Smooth muscle cell (in vitro differentiated cells): ENCODE measurements around the gene KCTD12. TPM values are rescaled to one million over a fixed set of nuclear protein-coding genes. Genes with fewer than 3 reads are reported as not detected.

Experiments used
- DNase-seq: peaks from one replicate; lab custom pipeline; 2025; ENCODE audit not compliant: unreplicated experiment; lab: John Stamatoyannopoulos, UW
- H2AFZ ChIP-seq: fragments of 200-600 bp; sonication (generic); 2 replicates; pipeline ENCODE4 v1.6.0; 2016; ENCODE audit warnings: antibody characterized with exemption, low read depth, mild to moderate bottlenecking
- H3F3A ChIP-seq: fragments of 200-600 bp; sonication (generic); 2 replicates; pipeline ENCODE4 v1.6.0; 2017; ENCODE audit warnings: antibody characterized with exemption, low read depth
- H3K27ac ChIP-seq: fragments of 200-600 bp; sonication (generic); 2 replicates; pipeline ENCODE4 v1.5.1; 2016; ENCODE audit warnings: low read depth, mild to moderate bottlenecking
- H3K27me3 ChIP-seq: fragments of 200-600 bp; sonication (generic); 2 replicates; pipeline ENCODE4 v1.6.1; 2016; ENCODE audit warnings: low read depth, mild to moderate bottlenecking
- H3K36me3 ChIP-seq: fragments of 200-600 bp; sonication (generic); 2 replicates; pipeline ENCODE4 v1.5.1; 2016; ENCODE audit warnings: low read depth
- H3K4me1 ChIP-seq: fragments of 200-600 bp; sonication (generic); 2 replicates; pipeline ENCODE4 v1.5.1; 2016; ENCODE audit warnings: low read depth
- H3K4me2 ChIP-seq: fragments of 200-600 bp; sonication (generic); 2 replicates; pipeline ENCODE4 v1.6.0; 2016; ENCODE audit warnings: mild to moderate bottlenecking
- H3K4me3 ChIP-seq: fragments of 200-600 bp; sonication (generic); 2 replicates; pipeline ENCODE4 v1.5.1; 2016; ENCODE audit warnings: mild to moderate bottlenecking
- H3K79me2 ChIP-seq: fragments of 200-600 bp; sonication (generic); 2 replicates; pipeline ENCODE4 v1.6.0; 2016; ENCODE audit warnings: low read depth, mild to moderate bottlenecking
- H3K9ac ChIP-seq: fragments of 200-600 bp; sonication (generic); 2 replicates; pipeline ENCODE4 v1.6.0; 2016; ENCODE audit warnings: low read depth
- H3K9me3 ChIP-seq: fragments of 200-600 bp; sonication (generic); replicated peaks from 2 replicates; pipeline ENCODE4 v1.5.1; 2016; ENCODE audit warnings: low read depth
- H4K20me1 ChIP-seq: fragments of 200-600 bp; sonication (generic); 2 replicates; pipeline ENCODE4 v1.6.0; 2016; ENCODE audit warnings: low read depth
- CTCF ChIP-seq: fragments of 200-600 bp; sonication (generic); IDR thresholded peaks from 2 replicates; pipeline ENCODE4 v1.5.1; 2017; ENCODE audit warnings: borderline replicate concordance, mild to moderate bottlenecking, antibody characterized with exemption; ENCODE audit not compliant: insufficient read depth, poor library complexity, severe bottlenecking
- WGBS: methylation state at CpG from one replicate; pipeline ENCODE4 v1.1.7; 2016; ENCODE audit warnings: low lambda C conversion rate; 5-methylcytosine and 5-hydroxymethylcytosine counted together
- polyA plus RNA-seq: library from polyadenylated mRNA; unstranded; fragments of >200 nt; fragmentation: Nextera tagmentation; extraction: Ambion mirVana; gene quantifications from 2 replicates; pipeline ENCODE4 v1.2.1, GENCODE V29; 2016
- total RNA-seq: library from RNA; depleted of rRNA; stranded (reverse); fragments of >200 nt; gene quantifications from 2 replicates; pipeline ENCODE4 v1.2.3, GENCODE V29; 2014

The KCTD12 gene
- total and polyA plus RNA-seq, 2 experiments from 2014 or later = 48.5 to 311 TPM

GRCh38 chr13:76929851-76930374 is 43.7 kb upstream of the KCTD12 start:
- WGBS = 90% methylated on average over 2 of the region's 2 CpGs
- Histone ChIP-seq H3K27me3 (no peaks in the 10 kb centered on the region), H3K9me3 (no peaks in the 10 kb centered on the region), H3K4me2 (no peak overlapping the region), H3K9ac (no peak overlapping the region), H4K20me1 (no peaks in the 10 kb centered on the region), H3K27ac (no peak overlapping the region), H3F3A (no peaks in the 10 kb centered on the region), H3K4me3 (no peak overlapping the region), H2AFZ (no peak overlapping the region), H3K4me1 (no peaks in the 10 kb centered on the region), H3K36me3 (no peaks in the 10 kb centered on the region), H3K79me2 (no peaks in the 10 kb centered on the region)
- no peak for TF ChIP-seq CTCF
- DNase-seq = no peak

GRCh38 chr13:76929320-76929719 is 43.1 kb upstream of the KCTD12 start:
- Histone ChIP-seq H3K4me3 (no peak overlapping the region), H3K36me3 (no peaks in the 10 kb centered on the region), H3K4me1 (no peaks in the 10 kb centered on the region), H3K4me2 (no peak overlapping the region), H2AFZ (no peak overlapping the region), H3K79me2 (no peaks in the 10 kb centered on the region), H3K27ac (peak overlapping the region; percentile 1), H3K27me3 (no peaks in the 10 kb centered on the region), H3K9me3 (no peaks in the 10 kb centered on the region), H3F3A (no peaks in the 10 kb centered on the region), H3K9ac (no peak overlapping the region), H4K20me1 (no peaks in the 10 kb centered on the region)
- no peak for DNase-seq
- 83% methylated on average over 8 of the region's 8 CpGs for WGBS
- TF ChIP-seq CTCF = no peak

GRCh38 chr13:76928456-76928855 is 42.3 kb upstream of the KCTD12 start:
- H3K27me3 ChIP-seq = no peaks in the 10 kb centered on the region
- no peaks in the 10 kb centered on the region for H3K9me3 ChIP-seq
- no peaks in the 10 kb centered on the region for H3K4me1 ChIP-seq
- no peak overlapping the region for H3K4me3 ChIP-seq
- no peaks in the 10 kb centered on the region for H3K36me3 ChIP-seq
- WGBS = 34% methylated on average over 3 of the region's 3 CpGs
- no peak overlapping the region for H3K9ac ChIP-seq
- no peak for DNase-seq
- H3K27ac ChIP-seq = peak overlapping the region; percentile 1
- no peaks in the 10 kb centered on the region for H3K79me2 ChIP-seq
- H2AFZ ChIP-seq = no peak overlapping the region
- TF ChIP-seq CTCF = no peak
- no peaks in the 10 kb centered on the region for H4K20me1 ChIP-seq
- H3F3A ChIP-seq = no peaks in the 10 kb centered on the region
- H3K4me2 ChIP-seq = no peak overlapping the region

GRCh38 chr13:76927955-76928354 is 41.8 kb upstream of the KCTD12 start:
- H3K4me3 ChIP-seq = no peak overlapping the region

More at GRCh38 chr13:76927955-76928354, 41.8 kb upstream of the KCTD12 start:
- 95% methylated on average over 5 of the region's 5 CpGs for WGBS
- no peak for DNase-seq
- H3K27me3 ChIP-seq = no peaks in the 10 kb centered on the region
- H3K9ac ChIP-seq = no peak overlapping the region
- H2AFZ ChIP-seq = no peak overlapping the region
- H3K4me2 ChIP-seq = no peak overlapping the region
- H3K27ac ChIP-seq = no peak overlapping the region
- H3F3A ChIP-seq = no peaks in the 10 kb centered on the region
- no peaks in the 10 kb centered on the region for H4K20me1 ChIP-seq
- H3K9me3 ChIP-seq = no peaks in the 10 kb centered on the region
- no peak for TF ChIP-seq CTCF
- H3K36me3 ChIP-seq = no peaks in the 10 kb centered on the region
- H3K4me1 ChIP-seq = no peaks in the 10 kb centered on the region
- no peaks in the 10 kb centered on the region for H3K79me2 ChIP-seq
